Effector memory CD4-positive, alpha-beta T cell (primary cell): Measurements from ENCODE around the gene DELE1.
A peak's percentile ranks its signal among the peaks of the same experiment; 100 is the strongest.

Source experiments
- DNase-seq, 3 donors: peaks; one replicate each; pipeline ENCODE4 v3.0.0-alpha.2; 2020
- H3K27ac ChIP-seq: 2 replicates; pipeline ENCODE4 v1.7.0; 2013; ENCODE audit warnings: mild to moderate bottlenecking, low read length, moderate library complexity; ENCODE audit not compliant: insufficient read depth, poor library complexity, severe bottlenecking
- H3K27me3 ChIP-seq: replicated peaks from 2 replicates; pipeline ENCODE4 v1.7.0; 2013; ENCODE audit warnings: mild to moderate bottlenecking, low read length; ENCODE audit not compliant: insufficient read depth, control insufficient read depth, poor library complexity, severe bottlenecking
- H3K36me3 ChIP-seq: 2 replicates; pipeline ENCODE4 v1.7.0; 2013; ENCODE audit warnings: mild to moderate bottlenecking, low read length, moderate library complexity; ENCODE audit not compliant: control insufficient read depth, insufficient read depth
- H3K4me1 ChIP-seq: 2 replicates; pipeline ENCODE4 v1.7.0; 2013; ENCODE audit warnings: low read length, mild to moderate bottlenecking; ENCODE audit not compliant: control insufficient read depth, insufficient read depth, poor library complexity, severe bottlenecking
- H3K4me3 ChIP-seq: 2 replicates; pipeline ENCODE4 v1.7.0; 2013; ENCODE audit warnings: low read length, low read depth, mild to moderate bottlenecking; ENCODE audit not compliant: insufficient read depth, poor library complexity, severe bottlenecking
- H3K9me3 ChIP-seq: 2 replicates; pipeline ENCODE4 v1.7.0; 2013; ENCODE audit warnings: mild to moderate bottlenecking, low read length, moderate library complexity; ENCODE audit not compliant: control insufficient read depth

DELE1 gene

GRCh38 chr5:141878711-141879425 lies 44.8 kb upstream of the DELE1 start:
- no peaks in the 10 kb centered on the region for H3K36me3 ChIP-seq
- peak overlapping the region; percentile 60 for H3K4me3 ChIP-seq
- H3K9me3 ChIP-seq, result no peaks in the 10 kb centered on the region
- peaks cover 36% of the 10 kb centered on the region for H3K4me1 ChIP-seq
- no peak overlapping the region for H3K27ac ChIP-seq
- DNase-seq, result peak; percentile 76 to 86 (median 83)
- peaks cover 52% of the 10 kb centered on the region for H3K27me3 ChIP-seq

GRCh38 chr5:141879426-141879759 lies 44.3 kb upstream of the DELE1 start:
- Histone ChIP-seq H3K36me3 (no peaks in the 10 kb centered on the region), H3K27ac (no peak overlapping the region), H3K4me3 (no peak overlapping the region), H3K9me3 (no peaks in the 10 kb centered on the region), H3K4me1 (peaks cover 36% of the 10 kb centered on the region), H3K27me3 (peaks cover 51% of the 10 kb centered on the region)
- DNase-seq, result no peak

- H3K9me3 ChIP-seq, result no peaks in the 10 kb centered on the region
- peaks cover 36% of the 10 kb centered on the region for H3K4me1 ChIP-seq
- H3K36me3 ChIP-seq, result no peaks in the 10 kb centered on the region
- H3K27me3 ChIP-seq, result peaks cover 50% of the 10 kb centered on the region
- H3K27ac ChIP-seq, result no peak overlapping the region
- no peak for DNase-seq
- H3K4me3 ChIP-seq, result no peak overlapping the region
These were observed 43.5 kb upstream of the DELE1 start for GRCh38 chr5:141879941-141880738.

GRCh38 chr5:141880961-141881801 lies 42.5 kb upstream of the DELE1 start:
- Histone ChIP-seq H3K4me1 (peaks cover 28% of the 10 kb centered on the region), H3K36me3 (no peaks in the 10 kb centered on the region), H3K9me3 (no peaks in the 10 kb centered on the region), H3K27me3 (peaks cover 41% of the 10 kb centered on the region), H3K4me3 (no peak overlapping the region), H3K27ac (no peak overlapping the region)
- DNase-seq, result no peak

- Histone ChIP-seq H3K27ac (no peak overlapping the region), H3K36me3 (no peaks in the 10 kb centered on the region), H3K4me1 (peaks cover 21% of the 10 kb centered on the region), H3K9me3 (no peaks in the 10 kb centered on the region), H3K4me3 (no peak overlapping the region), H3K27me3 (peaks cover 34% of the 10 kb centered on the region)
- DNase-seq, result no peak
These were observed 41.8 kb upstream of the DELE1 start for GRCh38 chr5:141881886-141882285.

GRCh38 chr5:141882594-141883183 lies 41.0 kb upstream of the DELE1 start:
- no peak overlapping the region for H3K27ac ChIP-seq
- H3K9me3 ChIP-seq, result no peaks in the 10 kb centered on the region
- no peak for DNase-seq
- H3K36me3 ChIP-seq, result no peaks in the 10 kb centered on the region
- peaks cover 25% of the 10 kb centered on the region for H3K27me3 ChIP-seq
- peaks cover 13% of the 10 kb centered on the region for H3K4me1 ChIP-seq
- no peak overlapping the region for H3K4me3 ChIP-seq

- Histone ChIP-seq H3K36me3 (no peaks in the 10 kb centered on the region), H3K27me3 (peaks cover 22% of the 10 kb centered on the region), H3K27ac (no peak overlapping the region), H3K9me3 (no peaks in the 10 kb centered on the region), H3K4me3 (no peak overlapping the region), H3K4me1 (peaks cover 10% of the 10 kb centered on the region)
- DNase-seq, result no peak
These were observed 40.3 kb upstream of the DELE1 start for GRCh38 chr5:141883184-141883891.

- no peak for DNase-seq
- Histone ChIP-seq H3K27me3 (peaks cover 17% of the 10 kb centered on the region), H3K4me3 (no peak overlapping the region), H3K4me1 (peaks cover 5% of the 10 kb centered on the region), H3K9me3 (no peaks in the 10 kb centered on the region), H3K36me3 (no peaks in the 10 kb centered on the region), H3K27ac (no peak overlapping the region)
These were observed 39.8 kb upstream of the DELE1 start for GRCh38 chr5:141883892-141884318.

- no peaks in the 10 kb centered on the region for H3K27me3 ChIP-seq
- no peaks in the 10 kb centered on the region for H3K4me1 ChIP-seq
- H3K36me3 ChIP-seq, result no peaks in the 10 kb centered on the region
- no peak for DNase-seq
- no peak overlapping the region for H3K27ac ChIP-seq
- H3K4me3 ChIP-seq, result no peak overlapping the region
- no peaks in the 10 kb centered on the region for H3K9me3 ChIP-seq
These were observed 34.3 kb upstream of the DELE1 start for GRCh38 chr5:141889282-141889871.
